Fibroblast of lung (primary cell): ENCODE data around the gene BCAR3. TPM values are rescaled to one million over a fixed set of nuclear protein-coding genes. Genes with fewer than 3 reads are reported as not detected.
A peak's percentile ranks its signal among the peaks of the same experiment; 100 is the strongest.

Experiments used
- DNase-seq, 2 donors: peaks; one replicate each; pipeline versions ENCODE4 v3.0.0 to v3.0.0-alpha.2; 2010; ENCODE audit warnings: low read depth in 2 of 2
- H2AFZ ChIP-seq: 2 replicates; pipeline ENCODE4 v1.5.1; 2012; ENCODE audit warnings: low read length, control low read depth, inconsistent platforms
- H3K27ac ChIP-seq: 2 replicates; pipeline ENCODE4 v1.5.1; 2011; ENCODE audit warnings: low read length, control low read depth; ENCODE audit not compliant: insufficient read depth
- H3K27me3 ChIP-seq: 2 replicates; pipeline ENCODE4 v1.5.1; 2011; ENCODE audit warnings: mild to moderate bottlenecking, low read length; ENCODE audit not compliant: control insufficient read depth, insufficient read depth
- H3K36me3 ChIP-seq: 2 replicates; pipeline ENCODE4 v1.5.1; 2011; ENCODE audit warnings: low read length; ENCODE audit not compliant: control insufficient read depth, insufficient read depth
- H3K4me1 ChIP-seq: 2 replicates; pipeline ENCODE4 v1.5.1; 2011; ENCODE audit warnings: low read length; ENCODE audit not compliant: control insufficient read depth, insufficient read depth; ENCODE audit errors: extremely low read depth
- H3K4me2 ChIP-seq: 2 replicates; pipeline ENCODE4 v1.5.1; 2011; ENCODE audit warnings: low read length, control low read depth; ENCODE audit not compliant: insufficient read depth; ENCODE audit errors: extremely low read depth
- H3K4me3 ChIP-seq, 4 experiments: fragments of 200-600 bp in 1 of 4; sonication (generic) in 1 of 4; replicated peaks in 1 of 4; 2 replicates each; pipeline ENCODE4 v1.5.1; 2011 to 2016; ENCODE audit warnings: low read length in 4 of 4, low read depth in 3 of 4, mild to moderate bottlenecking in 3 of 4, control low read depth in 2 of 4, inconsistent platforms in 1 of 4, mixed read lengths in 1 of 4; ENCODE audit not compliant: insufficient read depth in 1 of 4; ENCODE audit errors: control extremely low read depth in 1 of 4
- H3K79me2 ChIP-seq: 2 replicates; pipeline ENCODE4 v1.5.1; 2012; ENCODE audit warnings: mild to moderate bottlenecking, low read length, inconsistent platforms; ENCODE audit not compliant: control insufficient read depth, insufficient read depth
- H3K9ac ChIP-seq: 2 replicates; pipeline ENCODE4 v1.5.1; 2011; ENCODE audit warnings: mild to moderate bottlenecking, low read length, control low read depth; ENCODE audit not compliant: insufficient read depth
- H3K9me3 ChIP-seq: 2 replicates; pipeline ENCODE4 v1.5.1; 2012; ENCODE audit warnings: low read depth, low read length; ENCODE audit not compliant: control insufficient read depth, insufficient read depth
- H4K20me1 ChIP-seq: 2 replicates; pipeline ENCODE4 v1.5.1; 2011; ENCODE audit warnings: low read length; ENCODE audit not compliant: control insufficient read depth, insufficient read depth; ENCODE audit errors: extremely low read depth
- EZH2 ChIP-seq: IDR thresholded peaks from 2 replicates; pipeline ENCODE4 v1.5.1; 2012; ENCODE audit warnings: low read length, control low read depth, mild to moderate bottlenecking; ENCODE audit errors: missing control alignments
- polyA plus RNA-seq, 2 donors: library from polyadenylated mRNA; depleted of rRNA in 1 of 2; stranded (reverse) in 1 of 2; unstranded in 1 of 2; fragments of >200 nt; gene quantifications; 2 replicates each; pipeline ENCODE4 v1.2.1, GENCODE V29; 2011 to 2012; ENCODE audit warnings: missing spikeins in 1 of 2
- total RNA-seq: library from RNA; depleted of rRNA; stranded (reverse); fragments of >200 nt; gene quantifications from 2 replicates; pipeline ENCODE4 v1.2.1, GENCODE V29; 2014
- TF ChIP-seq, protein P1 (sequence below), 2 donors: IDR thresholded peaks in 1 of 2; conservative IDR thresholded peaks in 1 of 2; 1 replicate in 1 of 2; 2 replicates in 1 of 2; pipeline ENCODE4 v1.5.1; 2011 to 2012; ENCODE audit warnings: low read length in 2 of 2, control low read depth in 1 of 2, inconsistent platforms in 1 of 2, low read depth in 1 of 2, mild to moderate bottlenecking in 1 of 2

BCAR3 gene
- total and polyA plus RNA-seq, 2 donors (not counting 1 experiment from before 2014, with no cell fraction given), result 12.6 to 35.2 TPM

DNA sequence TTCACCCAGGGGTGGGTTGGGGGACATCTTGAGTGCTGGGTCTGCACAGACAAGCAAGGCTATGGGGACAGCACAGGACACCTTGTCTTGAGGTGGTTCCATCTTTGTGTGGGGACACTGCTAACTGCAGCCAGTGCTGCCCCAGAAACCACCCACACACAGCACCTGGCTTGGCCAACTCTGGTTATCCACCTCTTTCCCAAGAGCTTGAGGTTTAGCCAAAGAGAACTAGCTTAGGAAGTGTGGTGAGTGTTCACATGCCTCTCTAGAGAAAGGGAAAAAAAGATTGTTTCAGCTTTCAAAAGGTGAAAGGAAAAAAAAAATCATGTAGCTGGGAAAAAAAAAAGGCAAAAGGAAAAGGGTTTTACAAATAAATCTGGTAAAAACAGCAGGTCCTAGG, 32.4 kb downstream of the BCAR3 start:
- Histone ChIP-seq H3K4me3 (no peak overlapping the region), H3K4me2 (no peak overlapping the region), H3K27ac (no peak overlapping the region), H4K20me1 (no peaks in the 10 kb centered on the region), H3K36me3 (peaks cover 7% of the 10 kb centered on the region), H3K27me3 (no peaks in the 10 kb centered on the region), H3K9me3 (no peaks in the 10 kb centered on the region), H2AFZ (no peak overlapping the region), H3K4me1 (no peaks in the 10 kb centered on the region), H3K9ac (no peak overlapping the region), H3K79me2 (peaks cover 51% of the 10 kb centered on the region)
- peak in 1 of 2 donors; percentile 43 for DNase-seq
- TF ChIP-seq, protein P1, sequence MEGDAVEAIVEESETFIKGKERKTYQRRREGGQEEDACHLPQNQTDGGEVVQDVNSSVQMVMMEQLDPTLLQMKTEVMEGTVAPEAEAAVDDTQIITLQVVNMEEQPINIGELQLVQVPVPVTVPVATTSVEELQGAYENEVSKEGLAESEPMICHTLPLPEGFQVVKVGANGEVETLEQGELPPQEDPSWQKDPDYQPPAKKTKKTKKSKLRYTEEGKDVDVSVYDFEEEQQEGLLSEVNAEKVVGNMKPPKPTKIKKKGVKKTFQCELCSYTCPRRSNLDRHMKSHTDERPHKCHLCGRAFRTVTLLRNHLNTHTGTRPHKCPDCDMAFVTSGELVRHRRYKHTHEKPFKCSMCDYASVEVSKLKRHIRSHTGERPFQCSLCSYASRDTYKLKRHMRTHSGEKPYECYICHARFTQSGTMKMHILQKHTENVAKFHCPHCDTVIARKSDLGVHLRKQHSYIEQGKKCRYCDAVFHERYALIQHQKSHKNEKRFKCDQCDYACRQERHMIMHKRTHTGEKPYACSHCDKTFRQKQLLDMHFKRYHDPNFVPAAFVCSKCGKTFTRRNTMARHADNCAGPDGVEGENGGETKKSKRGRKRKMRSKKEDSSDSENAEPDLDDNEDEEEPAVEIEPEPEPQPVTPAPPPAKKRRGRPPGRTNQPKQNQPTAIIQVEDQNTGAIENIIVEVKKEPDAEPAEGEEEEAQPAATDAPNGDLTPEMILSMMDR (conservative IDR thresholded peaks at IDR 0.05 in 1 of 2, IDR thresholded peaks at IDR 0.05 in 1 of 2; ENCODE audit: low read depth in 1 of 2, low read length in 2 of 2), result no peak
- TF ChIP-seq EZH2, result no peak

DNA sequence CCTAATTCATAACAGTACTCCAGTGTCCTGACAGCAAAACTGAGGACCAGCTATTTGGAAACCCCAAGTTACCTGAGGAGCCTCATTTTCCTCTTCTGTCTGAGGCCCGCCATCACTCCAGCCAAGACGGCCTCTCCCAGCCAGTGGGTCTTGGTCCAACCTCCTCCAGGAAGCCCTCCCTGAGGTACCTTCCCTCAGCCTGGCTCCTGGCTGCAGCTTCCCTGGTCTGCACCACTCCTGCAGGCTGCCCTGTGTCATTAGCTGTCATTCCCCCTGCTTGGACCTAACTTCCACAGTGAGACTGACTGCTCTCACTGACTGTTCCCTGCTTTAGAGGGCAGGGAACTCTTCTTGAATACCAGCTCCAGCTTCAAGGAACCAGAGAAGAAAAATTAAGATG, 33.0 kb downstream of the BCAR3 start:
- Histone ChIP-seq H3K36me3 (peaks cover 4% of the 10 kb centered on the region), H3K4me2 (no peak overlapping the region), H4K20me1 (no peaks in the 10 kb centered on the region), H3K79me2 (peaks cover 46% of the 10 kb centered on the region), H3K9me3 (no peaks in the 10 kb centered on the region), H3K27ac (no peak overlapping the region), H2AFZ (no peak overlapping the region), H3K4me3 (no peak overlapping the region), H3K4me1 (no peaks in the 10 kb centered on the region), H3K27me3 (no peaks in the 10 kb centered on the region), H3K9ac (no peak overlapping the region)
- no peak for DNase-seq
- TF ChIP-seq, protein P1 (conservative IDR thresholded peaks at IDR 0.05 in 1 of 2, IDR thresholded peaks at IDR 0.05 in 1 of 2; ENCODE audit: low read depth in 1 of 2, low read length in 2 of 2), result no peak
- no peak for TF ChIP-seq EZH2

DNA sequence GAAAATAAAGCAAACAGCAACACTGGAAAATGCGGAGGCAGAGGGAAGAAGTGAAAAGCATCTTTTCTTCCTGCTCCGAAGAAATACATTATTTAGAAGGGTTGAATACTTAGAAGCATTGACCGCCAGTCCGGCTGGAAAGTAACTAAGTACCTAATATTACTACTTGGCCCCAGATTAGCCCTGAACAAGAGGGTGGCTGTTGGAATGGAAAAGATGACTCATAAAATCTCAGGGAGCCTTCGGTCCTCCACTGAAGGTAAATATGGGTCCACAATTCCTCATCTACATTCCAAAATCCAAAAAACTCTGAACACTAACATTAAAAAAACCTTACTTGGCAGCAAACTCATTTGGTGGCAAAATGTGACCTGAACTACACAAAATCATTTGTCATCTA, 40.1 kb downstream of the BCAR3 start:
- Histone ChIP-seq H3K9ac (no peak overlapping the region), H3K9me3 (no peaks in the 10 kb centered on the region), H4K20me1 (no peaks in the 10 kb centered on the region), H3K4me3 (no peak overlapping the region), H3K4me1 (no peaks in the 10 kb centered on the region), H3K36me3 (peaks cover 7% of the 10 kb centered on the region), H3K79me2 (peaks cover 40% of the 10 kb centered on the region), H3K27ac (no peak overlapping the region), H3K4me2 (no peak overlapping the region), H2AFZ (no peak overlapping the region), H3K27me3 (no peaks in the 10 kb centered on the region)
- no peak for TF ChIP-seq EZH2
- TF ChIP-seq, protein P1 (conservative IDR thresholded peaks at IDR 0.05 in 1 of 2, IDR thresholded peaks at IDR 0.05 in 1 of 2; ENCODE audit: low read depth in 1 of 2, low read length in 2 of 2), result no peak
- DNase-seq, result peak in 1 of 2 donors; percentile 68
